Stomach smooth muscle (tissue), 2 donors: ENCODE measurements around the gene UCHL3.
A peak's percentile ranks its signal among the peaks of the same experiment; 100 is the strongest.

ENCODE experiments used
- H3K27ac ChIP-seq: one replicate; pipeline ENCODE4 v1.7.0; 2013; ENCODE audit warnings: mild to moderate bottlenecking, low read length, inconsistent platforms
- H3K27me3 ChIP-seq, 2 donors: one replicate each; pipeline ENCODE4 v1.7.0; 2013; ENCODE audit warnings: low read length in 2 of 2; ENCODE audit not compliant: insufficient read depth in 2 of 2, control insufficient read depth in 1 of 2
- H3K36me3 ChIP-seq, 2 donors: one replicate each; pipeline ENCODE4 v1.7.0; 2013; ENCODE audit warnings: low read length in 2 of 2; ENCODE audit not compliant: control insufficient read depth in 2 of 2, insufficient read depth in 2 of 2
- H3K4me1 ChIP-seq: one replicate; pipeline ENCODE4 v1.7.0; 2013; ENCODE audit warnings: low read length; ENCODE audit not compliant: control insufficient read depth, insufficient read depth
- H3K4me3 ChIP-seq, 2 donors: one replicate each; pipeline ENCODE4 v1.7.0; 2013; ENCODE audit warnings: low read length in 2 of 2
- H3K9ac ChIP-seq, 2 donors: one replicate each; pipeline ENCODE4 v1.7.0; 2013; ENCODE audit warnings: low read length in 2 of 2, mild to moderate bottlenecking in 1 of 2
- H3K9me3 ChIP-seq, 2 donors: one replicate each; pipeline ENCODE4 v1.7.0; 2013; ENCODE audit warnings: low read length in 2 of 2; ENCODE audit not compliant: control insufficient read depth in 2 of 2
- donor health status: healthy.
- donor health status: Pancreatic carcinoma.

Gene UCHL3

DNA sequence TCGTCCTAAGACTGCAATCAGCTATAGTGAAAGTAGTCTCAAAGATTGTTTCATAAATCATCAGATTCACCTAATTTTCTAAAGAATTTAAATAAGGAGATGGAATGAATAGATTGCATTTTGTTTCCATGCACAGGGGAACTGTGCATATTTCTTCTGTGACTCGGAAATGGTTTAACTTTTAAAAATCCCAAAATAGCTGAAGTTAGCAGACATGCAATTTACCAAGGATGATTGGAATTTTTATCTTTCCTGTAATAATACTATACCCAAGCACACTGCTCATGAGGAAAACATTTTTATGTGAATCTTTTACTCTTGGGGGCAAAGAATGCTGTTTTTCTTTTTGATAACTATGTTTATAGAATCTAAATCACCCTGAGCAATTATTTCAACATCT lies 71.6 kb downstream of the UCHL3 start:
- no peak overlapping the region for H3K9ac ChIP-seq
- no peaks in the 10 kb centered on the region for H3K36me3 ChIP-seq
- no peaks in the 10 kb centered on the region for H3K9me3 ChIP-seq
- no peaks in the 10 kb centered on the region for H3K27me3 ChIP-seq
- H3K4me3 ChIP-seq = no peak overlapping the region
- H3K27ac ChIP-seq = no peak overlapping the region
- H3K4me1 ChIP-seq = no peaks in the 10 kb centered on the region

- Histone ChIP-seq H3K36me3 (no peaks in the 10 kb centered on the region), H3K27me3 (no peaks in the 10 kb centered on the region), H3K9ac (no peak overlapping the region), H3K9me3 (no peaks in the 10 kb centered on the region), H3K4me1 (no peaks in the 10 kb centered on the region), H3K27ac (no peak overlapping the region), H3K4me3 (no peak overlapping the region)
Measured at GRCh38 chr13:75628801-75629200, 79.2 kb downstream of the UCHL3 start.

DNA sequence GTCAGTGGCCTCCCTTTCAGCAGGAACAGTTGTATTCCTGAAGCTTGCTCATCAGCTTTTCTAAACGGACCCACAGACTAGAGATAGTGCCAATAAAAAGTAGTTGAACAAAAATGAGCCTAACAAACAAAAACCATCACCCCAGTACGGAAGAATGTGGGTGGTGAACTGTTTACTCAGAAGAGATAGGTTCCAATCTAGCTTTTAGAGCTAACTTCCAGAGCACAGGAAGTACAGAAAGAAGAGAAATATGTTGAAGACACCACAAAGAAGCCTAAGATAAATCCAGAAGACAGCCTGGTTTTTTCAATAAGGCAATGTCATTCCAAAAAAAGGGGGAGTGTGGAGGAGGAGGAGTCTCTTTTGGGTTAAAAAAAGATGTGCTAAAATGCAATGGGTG lies 83.7 kb downstream of the UCHL3 start:
- Histone ChIP-seq H3K4me3 (no peak overlapping the region), H3K9me3 (no peaks in the 10 kb centered on the region), H3K36me3 (no peaks in the 10 kb centered on the region), H3K27ac (no peak overlapping the region), H3K27me3 (peaks cover 6 to 19% of the 10 kb centered on the region in 2 donors), H3K4me1 (peaks cover 13% of the 10 kb centered on the region), H3K9ac (no peak overlapping the region)

DNA sequence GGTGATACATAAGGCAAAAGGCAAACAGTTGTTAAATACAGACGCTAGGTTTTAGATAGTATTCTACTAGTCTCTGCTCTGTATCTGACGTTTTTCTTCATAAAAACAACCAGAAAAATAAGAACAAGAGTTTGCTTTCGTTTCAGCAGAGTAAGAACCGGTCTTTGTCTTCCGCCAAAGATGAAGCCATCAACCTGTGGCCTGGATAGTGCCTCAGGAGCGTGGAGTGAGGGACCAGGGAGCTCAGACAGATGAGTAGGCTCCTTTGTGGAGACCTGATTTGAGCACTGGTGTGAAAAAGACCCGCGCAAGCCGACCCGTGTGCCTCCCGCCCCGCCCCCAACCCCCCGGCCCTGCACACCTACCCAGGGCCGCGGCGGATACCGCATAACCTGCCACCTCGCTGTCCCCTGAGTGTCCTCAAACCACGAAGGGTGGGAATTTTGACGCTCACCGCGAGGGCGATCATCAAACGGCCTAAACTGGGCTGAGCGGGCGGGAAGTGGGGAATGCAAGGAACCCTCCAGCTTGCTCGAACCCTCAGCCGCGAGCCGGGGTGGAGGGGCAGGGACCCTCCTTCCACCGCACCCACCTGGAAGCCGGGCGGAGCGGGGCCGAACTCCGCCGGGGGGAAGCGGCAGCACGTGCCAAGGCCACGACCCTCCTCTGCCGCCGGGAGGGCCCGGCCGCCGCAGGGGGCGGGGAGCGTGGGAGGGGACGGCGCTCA lies 85.7 kb downstream of the UCHL3 start:
- Histone ChIP-seq H3K4me3 (peak overlapping the region; percentile 38 to 78), H3K27ac (no peak overlapping the region), H3K27me3 (peaks cover 6 to 22% of the 10 kb centered on the region in 2 donors), H3K36me3 (no peaks in the 10 kb centered on the region), H3K9ac (no peak overlapping the region), H3K9me3 (no peaks in the 10 kb centered on the region), H3K4me1 (peaks cover 13% of the 10 kb centered on the region)

DNA sequence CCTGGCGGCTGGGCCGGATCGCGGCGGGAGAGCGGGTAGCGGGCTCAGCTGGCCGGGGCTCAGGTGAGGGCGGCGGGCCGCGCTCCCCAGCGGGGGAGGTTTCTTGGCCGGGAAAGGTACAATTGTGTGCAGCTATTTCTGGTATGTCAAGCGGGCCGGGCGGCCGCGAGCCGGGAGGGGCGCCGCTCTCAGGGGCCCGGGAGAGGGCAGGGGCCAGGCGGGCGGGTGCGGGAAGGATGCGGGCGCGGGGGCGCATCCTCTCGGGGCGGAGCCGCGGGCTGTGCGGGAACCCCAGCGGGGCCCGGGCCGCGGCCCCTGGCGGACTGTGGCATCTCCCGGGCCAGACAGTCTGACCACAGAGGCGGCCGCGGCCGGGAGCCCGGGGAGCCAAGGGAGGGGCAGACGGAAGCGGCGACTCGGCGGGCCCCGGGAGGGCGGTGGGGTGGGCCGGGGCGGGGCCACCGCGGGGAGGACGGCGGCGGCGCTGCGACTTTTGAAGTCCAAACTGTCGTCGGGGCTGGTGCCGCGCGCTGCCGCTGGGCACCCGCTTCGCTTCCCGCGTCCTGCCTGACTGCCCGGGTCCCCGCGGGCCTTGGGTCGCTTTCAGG lies 86.3 kb downstream of the UCHL3 start, which contains the start of gene LMO7:
Gene LMO7, plus strand, starts transcription at position 503 of the 608 bp plus-strand sequence. CDS start 328 bp downstream, outside the sequence.
- H3K27me3 ChIP-seq = peaks cover 6 to 22% of the 10 kb centered on the region in 2 donors
- peaks cover 13% of the 10 kb centered on the region for H3K4me1 ChIP-seq
- peak within 1 kb of the TSS in 1 of 2 donors; percentile 13 for H3K9ac ChIP-seq
- no peaks in the 10 kb centered on the region for H3K9me3 ChIP-seq
- H3K36me3 ChIP-seq = no peaks in the 10 kb centered on the region
- H3K27ac ChIP-seq = no peak within 1 kb of the TSS
- H3K4me3 ChIP-seq = peak within 1 kb of the TSS; percentile 74 to 78

DNA sequence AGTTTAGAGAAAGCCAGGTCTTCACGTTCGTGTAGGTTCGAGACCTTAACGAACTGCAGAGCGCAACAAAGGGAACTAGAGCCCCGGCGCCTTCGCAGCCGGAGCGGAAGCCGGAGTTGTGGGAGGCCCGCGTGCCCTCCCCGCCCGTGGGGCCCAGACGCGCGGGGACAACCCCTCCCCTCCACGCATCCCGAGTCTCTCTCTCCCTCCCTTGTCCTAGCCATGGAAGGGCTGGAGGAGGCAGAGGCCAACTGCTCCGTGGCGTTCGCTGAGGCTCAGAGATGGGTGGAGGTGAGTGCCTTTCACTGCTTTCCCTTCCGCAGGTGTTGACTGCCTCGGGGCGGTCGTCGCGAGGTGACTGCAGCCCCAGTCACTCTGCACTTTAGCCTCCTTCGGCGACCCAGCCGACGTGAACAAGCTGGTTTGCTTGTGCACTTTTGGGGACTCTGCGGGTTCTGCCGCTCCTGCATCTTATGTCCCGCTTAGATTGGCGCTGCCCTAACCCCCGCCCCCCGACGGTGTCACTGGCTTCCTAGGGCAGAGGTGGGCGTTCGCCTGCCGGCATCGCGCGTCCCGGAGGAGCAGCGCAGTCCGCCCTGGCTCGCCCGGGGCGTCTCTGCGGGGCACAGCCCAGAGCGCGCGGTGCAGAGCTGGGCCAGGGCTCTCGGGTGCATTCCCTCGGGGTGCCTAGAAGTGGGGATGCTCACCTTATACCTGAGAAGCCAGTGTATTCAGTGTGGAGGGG lies 87.0 kb downstream of the UCHL3 start:
- H3K27me3 ChIP-seq = peaks cover 6 to 22% of the 10 kb centered on the region in 2 donors
- H3K27ac ChIP-seq = no peak overlapping the region
- H3K9ac ChIP-seq = peak overlapping the region in 1 of 2 donors; percentile 13
- H3K36me3 ChIP-seq = no peaks in the 10 kb centered on the region
- H3K4me3 ChIP-seq = peak overlapping the region; percentile 74 to 78
- H3K4me1 ChIP-seq = peaks cover 13% of the 10 kb centered on the region
- H3K9me3 ChIP-seq = no peaks in the 10 kb centered on the region

- Histone ChIP-seq H3K4me1 (peaks cover 13% of the 10 kb centered on the region), H3K27ac (no peak overlapping the region), H3K4me3 (peak overlapping the region in 1 of 2 donors; percentile 78), H3K9me3 (no peaks in the 10 kb centered on the region), H3K9ac (no peak overlapping the region), H3K27me3 (peaks cover 6 to 22% of the 10 kb centered on the region in 2 donors), H3K36me3 (no peaks in the 10 kb centered on the region)
Measured at GRCh38 chr13:75637181-75637750, 87.7 kb downstream of the UCHL3 start.

GRCh38 chr13:75639454-75639853 lies 89.9 kb downstream of the UCHL3 start:
- Histone ChIP-seq H3K36me3 (no peaks in the 10 kb centered on the region), H3K9ac (no peak overlapping the region), H3K27me3 (peaks cover 6 to 22% of the 10 kb centered on the region in 2 donors), H3K4me3 (no peak overlapping the region), H3K9me3 (no peaks in the 10 kb centered on the region), H3K4me1 (peaks cover 13% of the 10 kb centered on the region), H3K27ac (no peak overlapping the region)

GRCh38 chr13:75641026-75641425 lies 91.4 kb downstream of the UCHL3 start:
- peaks cover 6 to 18% of the 10 kb centered on the region in 2 donors for H3K27me3 ChIP-seq
- H3K9ac ChIP-seq = no peak overlapping the region
- no peak overlapping the region for H3K27ac ChIP-seq

DNA sequence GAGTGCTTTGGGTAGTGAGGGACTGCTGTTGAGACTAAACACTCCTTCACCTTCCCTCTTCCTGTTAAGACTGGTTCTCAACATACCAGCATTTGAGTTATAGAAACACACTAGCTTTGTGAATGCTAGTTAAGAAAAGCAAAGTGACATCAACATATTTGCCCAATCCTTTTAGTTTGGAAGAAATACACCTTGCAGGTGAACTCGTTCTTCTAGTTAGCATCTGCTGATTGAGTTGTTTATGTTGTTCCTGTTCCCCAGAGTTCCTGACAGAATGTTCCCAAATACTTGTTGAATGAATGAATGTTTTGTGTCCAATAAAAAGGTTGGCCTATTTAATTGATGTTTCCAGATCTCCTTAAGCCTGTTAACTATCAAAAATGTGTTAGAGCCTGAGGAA lies 93.6 kb downstream of the UCHL3 start:
- H3K27ac ChIP-seq = no peak overlapping the region
- no peaks in the 10 kb centered on the region for H3K4me1 ChIP-seq
- no peak overlapping the region for H3K9ac ChIP-seq
- no peak overlapping the region for H3K4me3 ChIP-seq
- no peaks in the 10 kb centered on the region for H3K36me3 ChIP-seq
- H3K27me3 ChIP-seq = peaks cover 0 to 4% of the 10 kb centered on the region in 2 donors
- H3K9me3 ChIP-seq = no peaks in the 10 kb centered on the region

More at GRCh38 chr13:75641026-75641425, 91.4 kb downstream of the UCHL3 start:
- H3K4me1 ChIP-seq = peaks cover 8% of the 10 kb centered on the region
- no peak overlapping the region for H3K4me3 ChIP-seq
- no peaks in the 10 kb centered on the region for H3K36me3 ChIP-seq
- no peaks in the 10 kb centered on the region for H3K9me3 ChIP-seq
